GM12878 (cell line): Measurements from ENCODE around the gene IFIT5. TPM values are rescaled to one million over a fixed set of nuclear protein-coding genes. Genes with fewer than 3 reads are reported as not detected.

Experiments
- ATAC-seq: fragments of 200-7000 bp; cut with Tn5 transposase; 3 replicates; pipeline ENCODE4 v1.9.1; 2020; ENCODE audit warnings: mild to moderate bottlenecking, moderate library complexity
- BruUV-seq: library from RNA; stranded (reverse); fragments of 400-500 nt; replicated peaks from 2 replicates; lab custom pipeline; 2021; lab: Mats Ljungman, UMichigan
- CTCF ChIA-PET: fragments of 300-600 bp; sonication (Branson Sonifier 250); formaldehyde crosslinking; extraction: SDS; loops from one replicate; lab custom pipeline; 2021; ENCODE audit warnings: inconsistent platforms; lab: Yijun Ruan, JAX
- POLR2A ChIA-PET: fragments of 350-600 bp; formaldehyde crosslinking; extraction: SDS; loops from one replicate; lab custom pipeline; 2021; ENCODE audit warnings: inconsistent platforms; lab: Charles Lee
- RAD21 ChIA-PET: fragments of 300-600 bp; sonication (Branson Sonifier 250); formaldehyde crosslinking; loops from one replicate; lab custom pipeline; 2023; ENCODE audit warnings: antibody characterized with exemption; ENCODE audit not compliant: unreplicated experiment; lab: Charles Lee
- SMC1A ChIA-PET: fragments of 300-600 bp; sonication (Branson Sonifier 250); formaldehyde crosslinking; loops from one replicate; lab custom pipeline; 2023; ENCODE audit not compliant: unreplicated experiment, uncharacterized antibody; lab: Charles Lee
- DNase-seq: peaks from one replicate; pipeline ENCODE4 v3.0.0-alpha.2; 2011; ENCODE audit warnings: low read depth, low spot score
- FAIRE-seq: peaks from 3 replicates; lab custom pipeline; 2011; peaks lifted over from hg19 to GRCh38; lab: Jason Lieb, UNC
- H2AFZ ChIP-seq: 2 replicates; pipeline ENCODE4 v1.6.0; 2011; ENCODE audit warnings: low read depth, low read length, control low read depth; ENCODE audit not compliant: control insufficient read depth
- H3K27ac ChIP-seq: 2 replicates; pipeline ENCODE4 v1.5.1; 2011; ENCODE audit warnings: control low read depth; ENCODE audit not compliant: control insufficient read depth, insufficient read depth
- H3K27me3 ChIP-seq, 2 experiments: replicated peaks in 1 of 2; 2 replicates each; pipeline versions ENCODE4 v1.6.0 to v1.6.1; 2011; ENCODE audit warnings: low read length in 1 of 2; ENCODE audit not compliant: control insufficient read depth in 2 of 2, insufficient read depth in 2 of 2
- H3K36me3 ChIP-seq, 2 experiments: 2 replicates each; pipeline ENCODE4 v1.5.1; 2011; ENCODE audit warnings: low read length in 1 of 2; ENCODE audit not compliant: control insufficient read depth in 2 of 2, insufficient read depth in 2 of 2
- H3K4me1 ChIP-seq: 2 replicates; pipeline ENCODE4 v1.6.1; 2011; ENCODE audit warnings: mild to moderate bottlenecking, low read length, moderate library complexity, mixed read lengths; ENCODE audit not compliant: control insufficient read depth, insufficient read depth
- H3K4me2 ChIP-seq: 2 replicates; pipeline ENCODE4 v1.6.0; 2011; ENCODE audit warnings: control low read depth; ENCODE audit not compliant: control insufficient read depth, insufficient read depth
- H3K4me3 ChIP-seq: fragments of 200-600 bp; sonication (generic); 2 replicates; pipeline ENCODE4 v1.5.1; 2016
- H3K79me2 ChIP-seq: 2 replicates; pipeline ENCODE4 v1.6.0; 2011; ENCODE audit warnings: low read length; ENCODE audit not compliant: control insufficient read depth, insufficient read depth
- H3K9ac ChIP-seq: 2 replicates; pipeline ENCODE4 v1.8.0; 2011; ENCODE audit warnings: low read length, control low read depth, mixed read lengths; ENCODE audit not compliant: control insufficient read depth, insufficient read depth
- H3K9me3 ChIP-seq: replicated peaks from 3 replicates; pipeline ENCODE4 v1.5.1; 2011; ENCODE audit warnings: mild to moderate bottlenecking, low read length; ENCODE audit not compliant: control insufficient read depth, insufficient read depth
- H4K20me1 ChIP-seq: 2 replicates; pipeline ENCODE4 v1.6.0; 2011; ENCODE audit not compliant: control insufficient read depth, insufficient read depth
- CHD4 ChIP-seq: fragments of 200-600 bp; sonication (generic); IDR thresholded peaks from 2 replicates; pipeline ENCODE4 v1.6.1; 2016; ENCODE audit warnings: mild to moderate bottlenecking
- ELK1 ChIP-seq: IDR thresholded peaks from 2 replicates; pipeline ENCODE4 v1.6.1; 2012; ENCODE audit warnings: low read depth, low read length, improper control_type of control experiment
- EP300 ChIP-seq, 2 experiments: fragments of 150-350 bp in 1 of 2; IDR thresholded peaks; 2 replicates each; pipeline ENCODE4 v1.6.1; 2011 to 2012; ENCODE audit warnings: low read depth in 2 of 2, low read length in 2 of 2, borderline replicate concordance in 1 of 2, improper control_type of control experiment in 1 of 2, inconsistent platforms in 1 of 2; ENCODE audit not compliant: control insufficient read depth in 1 of 2
- IKZF1 ChIP-seq: fragments of 450-650 bp; conservative IDR thresholded peaks from 2 replicates; pipeline ENCODE4 v1.6.1; 2017; ENCODE audit warnings: antibody characterized with exemption, mild to moderate bottlenecking
- LARP7 ChIP-seq: fragments of 450-650 bp; IDR thresholded peaks from 2 replicates; pipeline ENCODE4 v1.6.1; 2017; ENCODE audit warnings: mild to moderate bottlenecking
- MEF2A ChIP-seq: IDR thresholded peaks from 2 replicates; pipeline ENCODE4 v1.6.1; 2011; ENCODE audit warnings: low read depth, mild to moderate bottlenecking, low read length, moderate library complexity; ENCODE audit not compliant: insufficient read depth
- MYC ChIP-seq: IDR thresholded peaks from 2 replicates; pipeline ENCODE4 v1.6.1; 2011; ENCODE audit warnings: mild to moderate bottlenecking, low read length, moderate library complexity, inconsistent platforms; ENCODE audit not compliant: insufficient read depth, insufficient replicate concordance, insufficient read length, severe bottlenecking
- NFYB ChIP-seq: IDR thresholded peaks from 2 replicates; pipeline ENCODE4 v1.6.1; 2011; ENCODE audit warnings: low read depth, mild to moderate bottlenecking, low read length, improper control_type of control experiment, moderate library complexity; ENCODE audit not compliant: insufficient read depth
- PAX8 ChIP-seq: fragments of 450-650 bp; IDR thresholded peaks from 2 replicates; pipeline ENCODE4 v1.6.1; 2017; ENCODE audit warnings: mild to moderate bottlenecking, moderate library complexity
- SREBF1 ChIP-seq: IDR thresholded peaks from 2 replicates; pipeline ENCODE4 v1.6.1; 2012; ENCODE audit warnings: mild to moderate bottlenecking, low read length
- TAF1 ChIP-seq: IDR thresholded peaks from 2 replicates; pipeline ENCODE4 v1.6.1; 2011; ENCODE audit warnings: mild to moderate bottlenecking, low read depth, low read length, borderline replicate concordance
- WRNIP1 ChIP-seq: IDR thresholded peaks from 2 replicates; pipeline ENCODE4 v1.6.1; 2011; ENCODE audit warnings: low read depth, low read length, improper control_type of control experiment, borderline replicate concordance
- ZNF207 ChIP-seq: fragments of 450-650 bp; IDR thresholded peaks from 2 replicates; pipeline ENCODE4 v1.6.1; 2014; ENCODE audit warnings: antibody characterized with exemption, mild to moderate bottlenecking, borderline replicate concordance
- WGBS: methylation state at CpG from one replicate; pipeline ENCODE4 v1.1.6; 2016; ENCODE audit warnings: low lambda C conversion rate; ENCODE audit not compliant: insufficient replicate concordance, insufficient coverage; ENCODE audit errors: missing lambda C conversion rate; 5-methylcytosine and 5-hydroxymethylcytosine counted together
- in situ Hi-C: fragments of 300-500 bp; cut with MboI; formaldehyde crosslinking; loops from 9 replicates; pipeline ENCODE4 v1.14.3; 2018; ENCODE audit warnings: mixed read lengths
- intact Hi-C: fragments of 100-400 bp; cut with micrococcal nuclease; formaldehyde crosslinking; loops from one replicate; pipeline ENCODE4 v1.14.2; 2022; ENCODE audit not compliant: unreplicated experiment
- polyA plus RNA-seq, 11 experiments: library from polyadenylated mRNA; depleted of rRNA in 4 of 11; unstranded in 6 of 11; stranded (reverse) in 5 of 11; fragments of >200 nt; fragmentation: Nextera tagmentation in 4 of 11; fragmentation: Illumina TruSeq in 1 of 11; extraction: Ambion mirVana in 4 of 11; extraction: Trizol in 1 of 11; gene quantifications; 1 replicate in 1 of 11; 2 replicates in 10 of 11; pipeline versions ENCODE4 v1.2.1 to v1.2.3, GENCODE V29; 2011 to 2016; ENCODE audit warnings: inconsistent platforms in 2 of 11, missing spikeins in 2 of 11, low read depth in 1 of 11
- total RNA-seq, 4 experiments: library from RNA; depleted of rRNA in 3 of 4; stranded (reverse); fragments of >200 nt in 3 of 4; fragmentation: Illumina TruSeq in 1 of 4; extraction: Trizol in 1 of 4; gene quantifications; 2 replicates each; pipeline versions ENCODE4 v1.2.1 to v1.2.3, GENCODE V29; 2013 to 2021
- TF ChIP-seq, protein P1 (sequence below): fragments of 450-650 bp; IDR thresholded peaks from 2 replicates; pipeline ENCODE4 v1.6.1; 2017; ENCODE audit warnings: low read depth, mild to moderate bottlenecking, moderate library complexity

Gene IFIT5
- total and polyA plus RNA-seq, 10 of the 15 experiments (the other 5 are each of a cell fraction or from before 2014, with no cell fraction given), result 5.9 to 17.0 (median 10.4) TPM

DNA sequence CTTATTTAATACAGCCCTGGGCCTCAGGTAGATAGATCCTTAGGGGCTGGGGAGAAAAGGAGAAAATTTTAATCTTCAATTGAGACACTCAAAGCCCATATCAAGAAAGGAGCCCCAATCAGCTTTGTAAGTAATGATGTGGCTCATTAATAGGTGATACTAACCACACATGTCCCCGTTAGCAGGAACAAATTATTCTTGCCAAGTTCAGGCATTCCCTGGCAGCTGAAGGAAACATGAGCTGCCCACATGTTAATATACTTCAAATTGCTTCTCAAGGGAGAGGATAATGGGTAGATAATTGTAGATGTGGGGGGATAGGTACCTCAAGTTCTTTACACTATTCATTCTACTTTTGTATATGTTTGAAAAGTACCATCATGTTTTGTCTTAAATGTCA is 14.5 kb downstream of the IFIT5 start:
- RAD21 ChIA-PET, result interaction anchor here (2.5 kb wide), 1 partner anchor 134 kb away, joined by 9 read pairs; no protein-coding TSS in a partner anchor
- intact Hi-C loops (loop anchor here (10.0 kb wide), 2 partner anchors 276 to 366 kb away; partner anchors contain the start of gene KIF20B), in situ Hi-C loops (loop anchor here (10.0 kb wide), 1 partner anchor 126 kb away; no protein-coding TSS in a partner anchor)
- TF ChIP-seq NFYB, result no peak
- no peak for TF ChIP-seq EP300 (IDR thresholded peaks at IDR 0.05; ENCODE audit: borderline replicate concordance in 1 of 2, control insufficient read depth in 1 of 2, low read depth in 2 of 2, low read length in 2 of 2)
- no peak for TF ChIP-seq IKZF1
- no peak for FAIRE-seq
- SMC1A ChIA-PET, result interaction anchor here (2.1 kb wide), 1 partner anchor 133 kb away, joined by 6 read pairs; no protein-coding TSS in a partner anchor
- WGBS, result 13% methylated on average over 1 of the region's 1 CpG
- Histone ChIP-seq H3K79me2 (no peaks in the 10 kb centered on the region), H2AFZ (no peak overlapping the region), H3K9me3 (no peaks in the 10 kb centered on the region), H4K20me1 (no peaks in the 10 kb centered on the region), H3K4me3 (no peak overlapping the region), H3K4me2 (no peak overlapping the region), H3K27me3 (no peaks in the 10 kb centered on the region), H3K36me3 (no peaks in the 10 kb centered on the region), H3K9ac (no peak overlapping the region), H3K4me1 (no peaks in the 10 kb centered on the region), H3K27ac (no peak overlapping the region)
- POLR2A ChIA-PET, result interaction anchor here (0.7 kb wide), 1 partner anchor 1723 kb away, joined by 3 read pairs; no protein-coding TSS in a partner anchor
- no TSS peak for BruUV-seq
- no peak for DNase-seq
- CTCF ChIA-PET, result interaction anchor here (0.8 to 2.2 kb wide), 4 partner anchors 10 to 355 kb away, joined by 3 to 10 read pairs (median 4); no protein-coding TSS in a partner anchor
- no peak for ATAC-seq

DNA sequence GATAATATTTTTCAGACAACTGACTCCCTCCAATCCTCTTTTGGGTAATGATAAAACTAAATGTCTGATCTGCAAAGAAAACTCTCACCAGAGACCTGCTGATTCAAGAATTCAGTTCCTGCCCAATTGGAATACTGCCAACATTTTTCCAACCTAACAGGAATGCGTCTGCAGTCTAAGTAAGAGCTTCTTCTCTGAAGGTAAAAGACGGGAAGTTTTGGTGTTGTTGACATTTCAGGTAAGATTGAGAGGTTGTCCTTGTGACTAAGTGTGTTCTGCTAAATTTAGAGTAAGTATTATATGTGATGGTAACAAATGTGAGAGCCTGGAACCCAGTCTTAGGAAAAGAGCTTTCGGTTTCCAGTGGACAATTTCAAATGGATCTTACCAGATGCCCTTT is 17.6 kb downstream of the IFIT5 start:
- Histone ChIP-seq H3K27me3 (no peaks in the 10 kb centered on the region), H3K36me3 (no peaks in the 10 kb centered on the region), H3K79me2 (no peaks in the 10 kb centered on the region), H3K9me3 (no peaks in the 10 kb centered on the region), H3K27ac (no peak overlapping the region), H2AFZ (no peak overlapping the region), H3K4me1 (no peaks in the 10 kb centered on the region), H4K20me1 (no peaks in the 10 kb centered on the region), H3K9ac (no peak overlapping the region), H3K4me2 (no peak overlapping the region), H3K4me3 (no peak overlapping the region)
- intact Hi-C loops (no loop called here), in situ Hi-C loops (no loop called here)
- ChIA-PET POLR2A (interaction anchor here (0.5 kb wide), 1 partner anchor 194 kb away, joined by 5 read pairs; no protein-coding TSS in a partner anchor), RAD21 (interaction anchor here (1.4 kb wide), 1 partner anchor 269 kb away, joined by 5 read pairs; the partner anchor contains the start of gene KIF20B), CTCF (interaction anchor here (0.6 to 1.9 kb wide), 5 partner anchors 9 to 133 kb away, joined by 3 to 8 read pairs (median 4); no protein-coding TSS in a partner anchor), SMC1A (interaction anchor here (0.7 to 1.2 kb wide), 3 partner anchors 21 to 132 kb away, joined by 3 read pairs; no protein-coding TSS in a partner anchor)
- FAIRE-seq (no peak), ATAC-seq (no peak), DNase-seq (no peak)
- WGBS, result 36% methylated on average over 3 of the region's 3 CpGs
- no TSS peak for BruUV-seq
- TF ChIP-seq LARP7 (no peak), IKZF1 (no peak), PAX8 (no peak), MYC (no peak), ZNF207 (no peak), SREBF1 (no peak), MEF2A (no peak), TAF1 (no peak), CHD4 (no peak), WRNIP1 (no peak), ELK1 (no peak)
- TF ChIP-seq, protein P1, sequence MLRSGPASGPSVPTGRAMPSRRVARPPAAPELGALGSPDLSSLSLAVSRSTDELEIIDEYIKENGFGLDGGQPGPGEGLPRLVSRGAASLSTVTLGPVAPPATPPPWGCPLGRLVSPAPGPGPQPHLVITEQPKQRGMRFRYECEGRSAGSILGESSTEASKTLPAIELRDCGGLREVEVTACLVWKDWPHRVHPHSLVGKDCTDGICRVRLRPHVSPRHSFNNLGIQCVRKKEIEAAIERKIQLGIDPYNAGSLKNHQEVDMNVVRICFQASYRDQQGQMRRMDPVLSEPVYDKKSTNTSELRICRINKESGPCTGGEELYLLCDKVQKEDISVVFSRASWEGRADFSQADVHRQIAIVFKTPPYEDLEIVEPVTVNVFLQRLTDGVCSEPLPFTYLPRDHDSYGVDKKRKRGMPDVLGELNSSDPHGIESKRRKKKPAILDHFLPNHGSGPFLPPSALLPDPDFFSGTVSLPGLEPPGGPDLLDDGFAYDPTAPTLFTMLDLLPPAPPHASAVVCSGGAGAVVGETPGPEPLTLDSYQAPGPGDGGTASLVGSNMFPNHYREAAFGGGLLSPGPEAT, result no peak
